Naive B cell (primary cell): ENCODE measurements around the gene GMDS. TPM values are rescaled to one million over a fixed set of nuclear protein-coding genes. Genes with fewer than 3 reads are reported as not detected.

Experiments
- ATAC-seq, 2 donors: fragments of 150-1000 bp; cut with Tn5 transposase; 2 replicates each; pipeline ENCODE4 v1.10.0; 2021; ENCODE audit warnings: low read depth in 2 of 2, mild to moderate bottlenecking in 2 of 2, moderate library complexity in 2 of 2
- DNase-seq: peaks from one replicate; pipeline ENCODE4 v3.0.0; 2022
- H3K27ac Mint-ChIP-seq, 6 donors: one replicate each; pipeline ENCODE4 v1.8.0; 2020 to 2022; ENCODE audit warnings: mild to moderate bottlenecking in 6 of 6, mixed read lengths in 6 of 6, moderate library complexity in 5 of 6, inconsistent platforms in 2 of 6
- H3K27me3 Mint-ChIP-seq, 3 donors: one replicate each; pipeline ENCODE4 v1.8.0; 2021 to 2022; ENCODE audit warnings: mixed read lengths in 3 of 3, mild to moderate bottlenecking in 1 of 3
- H3K36me3 Mint-ChIP-seq, 2 donors: one replicate each; pipeline ENCODE4 v1.8.0; 2020 to 2022; ENCODE audit warnings: mixed read lengths in 2 of 2, inconsistent platforms in 1 of 2, mild to moderate bottlenecking in 1 of 2
- H3K4me1 Mint-ChIP-seq, 3 donors: one replicate each; pipeline ENCODE4 v1.8.0; 2020 to 2022; ENCODE audit warnings: mixed read lengths in 3 of 3, inconsistent platforms in 1 of 3, mild to moderate bottlenecking in 1 of 3, moderate library complexity in 1 of 3
- H3K4me3 Mint-ChIP-seq, 8 donors: one replicate each; pipeline ENCODE4 v1.8.0; 2020 to 2022; ENCODE audit warnings: mild to moderate bottlenecking in 8 of 8, mixed read lengths in 8 of 8, moderate library complexity in 8 of 8, inconsistent platforms in 2 of 8
- H3K9me3 Mint-ChIP-seq, 7 donors: one replicate each; pipeline ENCODE4 v1.8.0; 2020 to 2022; ENCODE audit warnings: mixed read lengths in 7 of 7, mild to moderate bottlenecking in 5 of 7, inconsistent platforms in 2 of 7, moderate library complexity in 1 of 7
- polyA plus RNA-seq, 6 donors: library from polyadenylated mRNA; unstranded; fragments of 300-500 nt; fragmentation: Illumina TruSeq; gene quantifications; one replicate each; pipeline ENCODE4 v1.2.3, GENCODE V29; 2021; ENCODE audit warnings: low read depth in 6 of 6

GMDS gene
- polyA plus RNA-seq, 6 donors from 2014 or later = 12.7 to 23.3 (median 14.7) TPM

DNA sequence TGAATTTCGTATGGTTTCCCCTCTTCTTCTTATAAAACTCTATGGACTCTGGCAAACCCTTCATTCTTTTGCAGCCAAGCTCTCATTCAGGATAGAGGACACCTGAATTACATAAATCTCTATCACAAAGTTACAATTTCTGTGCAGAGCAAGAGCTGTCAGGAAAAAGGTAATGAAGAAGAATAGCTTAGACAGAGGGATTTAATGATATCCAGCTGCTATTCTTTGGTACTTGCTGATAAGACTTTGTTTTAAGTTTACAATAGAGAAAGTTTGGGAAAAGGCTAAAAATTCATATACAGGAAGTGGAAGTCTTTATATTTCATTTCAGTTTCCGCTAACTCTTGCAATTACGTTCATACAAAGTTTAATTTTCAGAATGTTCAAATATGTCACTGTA is 408.7 kb downstream of the GMDS start:
- ATAC-seq (no peak), DNase-seq (no peak)
- Mint-ChIP-seq H3K36me3 (no peaks in the 10 kb centered on the region), H3K27ac (no peak overlapping the region), H3K27me3 (no peaks in the 10 kb centered on the region), H3K4me3 (no peak overlapping the region), H3K4me1 (peaks cover 0 to 3% (median 0%) of the 10 kb centered on the region in 3 donors), H3K9me3 (no peaks in the 10 kb centered on the region)

DNA sequence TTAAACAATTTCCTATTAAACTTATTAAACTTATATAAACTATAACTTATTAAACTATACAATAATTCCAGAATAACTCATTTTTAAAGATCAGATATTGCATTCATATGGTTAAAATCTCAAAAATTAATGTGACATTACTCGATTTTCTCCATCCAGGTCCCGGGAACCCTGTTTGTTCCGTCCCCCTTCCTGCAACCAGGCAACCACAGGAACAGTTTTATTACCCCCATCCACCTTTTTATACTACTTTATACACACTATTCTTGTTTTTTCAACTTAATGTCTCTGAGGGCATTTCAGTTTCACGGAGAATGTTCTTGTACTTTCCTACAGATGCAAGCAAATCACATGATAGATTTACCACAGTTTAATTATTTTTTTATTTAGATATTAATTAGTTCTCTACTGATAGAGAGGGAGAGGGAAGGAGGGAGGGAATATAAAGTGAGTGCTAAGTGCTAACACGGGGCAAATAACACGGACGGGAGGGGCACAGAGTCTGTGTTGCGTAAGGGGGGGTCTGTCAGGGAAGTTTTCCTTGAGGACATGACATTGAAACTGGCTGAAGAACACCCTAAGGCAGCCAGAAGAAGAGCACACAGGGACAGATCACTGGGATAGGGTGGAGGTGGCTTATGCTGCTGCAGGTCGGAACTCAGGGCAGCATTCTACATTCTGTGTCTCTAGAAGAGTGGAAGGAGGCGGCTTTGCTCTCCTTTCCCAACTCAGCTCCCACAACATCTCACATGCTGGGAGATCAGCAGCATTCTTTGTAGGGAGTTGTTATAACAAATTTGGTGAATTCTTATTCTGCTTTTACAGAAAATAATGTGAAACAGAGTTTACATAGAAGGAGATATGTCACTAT is 410.5 kb downstream of the GMDS start:
- no peak for ATAC-seq
- Mint-ChIP-seq H3K4me3 (no peak overlapping the region), H3K27me3 (no peaks in the 10 kb centered on the region), H3K4me1 (peaks cover 0 to 3% (median 0%) of the 10 kb centered on the region in 3 donors), H3K9me3 (peaks cover 0 to 11% (median 0%) of the 10 kb centered on the region in 7 donors), H3K36me3 (peaks cover 6% of the 10 kb centered on the region in 2 donors), H3K27ac (peak overlapping the region in 1 of 6 donors; percentile 47)
- DNase-seq = no peak

DNA sequence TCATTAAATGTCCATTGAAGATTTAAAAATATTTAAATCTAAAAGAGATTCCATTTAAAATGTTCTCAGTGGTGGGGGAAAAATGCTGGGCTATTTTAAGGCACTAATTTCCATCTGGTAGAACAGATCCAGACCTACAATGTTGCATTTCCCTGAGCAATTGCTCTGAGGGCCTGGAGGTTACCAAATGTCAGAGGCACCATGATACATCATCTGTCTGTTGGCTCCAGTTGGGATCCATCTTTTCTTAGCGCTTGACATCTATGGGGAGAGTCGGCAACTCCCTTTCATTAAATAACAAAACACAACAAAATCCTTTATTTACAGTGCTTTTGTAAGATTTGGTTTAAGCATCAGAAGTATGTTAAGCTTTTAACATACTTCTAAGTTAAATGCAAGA is 411.2 kb downstream of the GMDS start:
- Mint-ChIP-seq H3K9me3 (peaks cover 0 to 18% (median 6%) of the 10 kb centered on the region in 7 donors), H3K27me3 (no peaks in the 10 kb centered on the region), H3K27ac (no peak overlapping the region), H3K4me3 (no peak overlapping the region), H3K4me1 (no peaks in the 10 kb centered on the region), H3K36me3 (peaks cover 6 to 7% of the 10 kb centered on the region in 2 donors)
- no peak for ATAC-seq
- DNase-seq = no peak

DNA sequence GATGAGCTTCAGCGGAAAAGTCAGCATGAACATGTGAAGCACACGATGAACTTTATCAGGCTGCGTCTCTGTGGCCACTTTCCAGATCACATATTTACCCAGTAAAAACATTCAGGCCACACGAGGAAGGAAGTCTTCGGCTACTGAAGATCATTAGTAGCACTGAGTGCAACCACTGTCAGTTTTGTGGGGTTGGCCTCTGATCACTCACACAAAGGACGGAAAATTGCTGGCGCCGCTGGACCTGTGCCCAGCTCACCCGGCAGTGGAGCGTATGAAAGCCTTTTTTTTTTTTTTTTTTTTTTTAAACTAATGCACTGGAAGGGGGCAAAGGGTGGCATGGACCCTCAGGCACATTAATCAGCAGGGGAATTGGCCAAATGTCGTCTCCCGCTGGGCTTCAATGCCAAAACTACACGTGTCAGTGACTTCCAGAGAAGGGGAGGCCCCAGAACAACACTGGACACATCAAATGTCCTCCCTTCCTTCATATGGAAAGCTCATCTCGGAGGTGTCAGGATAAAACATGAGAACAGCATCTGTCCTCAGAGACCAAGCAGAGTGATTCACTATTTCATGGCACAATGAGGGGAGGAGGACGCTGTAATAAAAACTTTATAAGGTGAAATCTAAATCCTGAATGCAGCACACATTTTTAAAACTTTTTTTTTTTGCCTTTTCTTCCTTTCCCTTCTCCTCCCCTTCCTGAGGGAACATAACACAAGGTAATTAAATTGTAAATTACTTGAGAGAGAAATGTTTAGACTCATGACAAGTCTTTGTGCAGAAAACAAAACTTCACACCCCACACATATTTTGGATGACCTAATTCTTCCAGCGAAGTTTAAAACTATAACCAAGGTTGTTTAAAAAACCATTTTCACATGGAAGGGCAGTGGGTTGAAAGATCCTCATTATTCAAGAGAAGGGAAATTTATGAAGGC is 412.3 kb downstream of the GMDS start:
- Mint-ChIP-seq H3K9me3 (peaks cover 7 to 29% (median 15%) of the 10 kb centered on the region in 7 donors), H3K4me1 (no peaks in the 10 kb centered on the region), H3K27ac (no peak overlapping the region), H3K36me3 (peaks cover 16 to 18% of the 10 kb centered on the region in 2 donors), H3K27me3 (no peaks in the 10 kb centered on the region), H3K4me3 (no peak overlapping the region)
- ATAC-seq (no peak), DNase-seq (no peak)

GRCh38 chr6:1832358-1832757 is 413.0 kb downstream of the GMDS start:
- H3K4me3 Mint-ChIP-seq = no peak overlapping the region
- H3K9me3 Mint-ChIP-seq = peaks cover 13 to 37% (median 23%) of the 10 kb centered on the region in 7 donors
- peak overlapping the region in 1 of 6 donors; percentile 29 for H3K27ac Mint-ChIP-seq
- no peaks in the 10 kb centered on the region for H3K4me1 Mint-ChIP-seq
- ATAC-seq (no peak), DNase-seq (no peak)
- H3K36me3 Mint-ChIP-seq = peaks cover 20 to 26% of the 10 kb centered on the region in 2 donors
- H3K27me3 Mint-ChIP-seq = no peaks in the 10 kb centered on the region

GRCh38 chr6:1827984-1828793 is 417.2 kb downstream of the GMDS start:
- H3K27ac Mint-ChIP-seq = no peak overlapping the region
- H3K4me3 Mint-ChIP-seq = no peak overlapping the region
- ATAC-seq (no peak), DNase-seq (no peak)
- H3K4me1 Mint-ChIP-seq = peaks cover 7 to 22% (median 8%) of the 10 kb centered on the region in 3 donors
- H3K36me3 Mint-ChIP-seq = peaks cover 20 to 26% of the 10 kb centered on the region in 2 donors
- no peaks in the 10 kb centered on the region for H3K27me3 Mint-ChIP-seq
- H3K9me3 Mint-ChIP-seq = peaks cover 13 to 38% (median 23%) of the 10 kb centered on the region in 7 donors

DNA sequence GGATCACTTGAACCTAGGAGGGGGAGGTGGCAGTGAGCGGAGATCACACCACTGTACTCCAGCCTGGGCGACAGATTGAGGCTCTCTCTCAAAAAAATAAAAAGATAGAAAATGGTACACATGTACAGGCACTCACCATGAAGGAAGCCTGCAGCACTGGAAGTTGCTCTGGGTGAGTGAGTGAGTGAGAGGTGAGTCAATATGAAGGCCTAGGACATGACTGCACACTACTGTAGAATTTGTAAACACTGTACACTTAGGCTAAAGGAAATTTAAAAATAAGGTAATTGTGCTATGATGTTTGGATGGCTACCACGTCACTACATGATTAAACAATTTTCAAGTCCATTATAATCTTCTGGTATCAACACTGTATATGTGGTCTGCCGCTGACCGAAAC is 419.5 kb downstream of the GMDS start:
- Mint-ChIP-seq H3K9me3 (peaks cover 13 to 34% (median 23%) of the 10 kb centered on the region in 7 donors), H3K27ac (no peak overlapping the region), H3K4me1 (peaks cover 7 to 22% (median 8%) of the 10 kb centered on the region in 3 donors), H3K27me3 (no peaks in the 10 kb centered on the region), H3K4me3 (peak overlapping the region in 1 of 8 donors; percentile 4), H3K36me3 (peaks cover 20 to 26% of the 10 kb centered on the region in 2 donors)
- ATAC-seq (no peak), DNase-seq (no peak)

- Mint-ChIP-seq H3K9me3 (peaks cover 13 to 30% (median 23%) of the 10 kb centered on the region in 7 donors), H3K4me3 (no peak overlapping the region), H3K36me3 (peaks cover 18 to 25% of the 10 kb centered on the region in 2 donors), H3K27ac (no peak overlapping the region), H3K27me3 (no peaks in the 10 kb centered on the region), H3K4me1 (peaks cover 7 to 22% (median 8%) of the 10 kb centered on the region in 3 donors)
- DNase-seq (peak; percentile 5), ATAC-seq (peak; percentile 57 to 84)
Observed at GRCh38 chr6:1825277-1825676, 420.1 kb downstream of the GMDS start.

DNA sequence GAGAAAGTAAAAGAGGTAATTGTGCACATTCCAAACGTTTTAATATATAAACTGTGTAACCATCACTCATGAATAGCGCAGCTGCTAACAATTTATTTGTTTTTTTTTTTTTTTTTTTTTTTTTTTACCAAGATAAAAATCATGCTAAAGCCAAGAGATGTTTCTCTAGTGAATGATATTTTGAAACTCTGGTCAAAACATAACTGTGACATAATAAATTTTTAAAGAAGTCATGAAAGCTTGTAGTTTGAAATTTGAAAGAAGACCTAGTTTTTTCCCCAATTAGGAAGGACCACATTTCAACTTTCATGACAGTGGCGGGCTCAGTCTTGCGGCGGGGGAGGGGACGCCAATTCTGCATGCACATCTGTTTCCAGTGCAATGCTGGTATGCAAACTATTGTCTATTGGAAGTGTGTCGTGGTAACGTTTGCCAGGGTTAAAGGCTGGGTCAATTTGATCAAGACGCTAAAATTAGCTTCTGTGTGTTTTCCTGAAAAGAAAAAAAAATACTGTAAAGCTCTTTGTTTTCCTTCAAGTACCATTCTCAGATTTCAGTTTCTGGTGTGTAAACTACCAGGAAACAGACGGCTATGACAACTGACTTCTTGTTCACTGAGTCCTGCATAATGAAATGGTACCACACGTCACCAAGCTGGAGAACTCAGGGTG is 423.8 kb downstream of the GMDS start:
- H3K27me3 Mint-ChIP-seq = no peaks in the 10 kb centered on the region
- H3K9me3 Mint-ChIP-seq = peaks cover 0 to 2% (median 0%) of the 10 kb centered on the region in 7 donors
- no peak overlapping the region for H3K4me3 Mint-ChIP-seq
- H3K27ac Mint-ChIP-seq = no peak overlapping the region
- peaks cover 0 to 4% of the 10 kb centered on the region in 2 donors for H3K36me3 Mint-ChIP-seq
- H3K4me1 Mint-ChIP-seq = peaks cover 7 to 22% (median 8%) of the 10 kb centered on the region in 3 donors
- no peak for DNase-seq
- no peak for ATAC-seq

DNA sequence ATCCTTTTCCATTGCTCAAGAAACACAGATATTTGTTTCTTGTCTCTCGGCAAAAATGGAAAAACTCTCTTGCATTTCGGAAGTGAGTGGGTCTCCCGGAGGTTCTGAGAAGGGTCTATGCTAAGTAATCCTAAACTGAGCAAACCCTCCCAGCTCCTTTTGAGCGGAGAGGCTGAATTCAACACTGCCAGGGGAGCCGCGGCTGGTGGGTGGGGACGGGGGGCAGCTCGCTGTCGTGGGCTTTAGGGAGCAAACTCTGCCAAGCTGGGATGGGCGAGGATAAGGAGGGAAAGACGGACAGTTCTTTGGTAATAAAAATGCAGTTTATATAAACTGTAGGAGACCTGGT is 424.3 kb downstream of the GMDS start:
- H3K9me3 Mint-ChIP-seq = peaks cover 0 to 2% (median 0%) of the 10 kb centered on the region in 7 donors
- peaks cover 7 to 22% (median 8%) of the 10 kb centered on the region in 3 donors for H3K4me1 Mint-ChIP-seq
- H3K27ac Mint-ChIP-seq = no peak overlapping the region
- H3K36me3 Mint-ChIP-seq = peaks cover 0 to 4% of the 10 kb centered on the region in 2 donors
- no peaks in the 10 kb centered on the region for H3K27me3 Mint-ChIP-seq
- no peak for DNase-seq
- ATAC-seq = no peak
- no peak overlapping the region for H3K4me3 Mint-ChIP-seq

- Mint-ChIP-seq H3K4me3 (no peak overlapping the region), H3K27me3 (no peaks in the 10 kb centered on the region), H3K27ac (no peak overlapping the region), H3K4me1 (peaks cover 7 to 18% (median 8%) of the 10 kb centered on the region in 3 donors), H3K9me3 (peaks cover 0 to 2% (median 0%) of the 10 kb centered on the region in 7 donors), H3K36me3 (peaks cover 0 to 4% of the 10 kb centered on the region in 2 donors)
- ATAC-seq = no peak
- no peak for DNase-seq
Observed at GRCh38 chr6:1820714-1821113, 424.7 kb downstream of the GMDS start.

DNA sequence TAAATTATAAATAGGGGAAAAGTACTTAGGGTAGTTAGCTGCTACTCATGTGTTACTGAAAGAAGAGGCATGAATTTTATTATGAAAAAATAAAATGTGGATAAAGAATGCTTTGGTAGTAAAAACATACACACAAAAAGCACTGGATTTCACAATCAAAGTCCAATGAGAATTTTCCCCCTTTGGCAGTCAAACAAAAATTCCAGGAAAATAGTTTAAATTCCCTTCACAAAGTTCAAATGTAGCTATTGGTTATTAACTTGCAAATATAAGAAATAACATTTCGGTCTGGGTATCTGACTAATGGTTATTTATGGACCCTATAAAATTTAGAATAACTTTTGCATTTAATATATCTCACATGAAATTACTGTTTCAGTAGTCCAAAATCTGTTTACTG is 425.2 kb downstream of the GMDS start:
- Mint-ChIP-seq H3K4me1 (peaks cover 3 to 12% (median 8%) of the 10 kb centered on the region in 3 donors), H3K36me3 (peaks cover 0 to 4% of the 10 kb centered on the region in 2 donors), H3K9me3 (peaks cover 0 to 2% (median 0%) of the 10 kb centered on the region in 7 donors), H3K27me3 (no peaks in the 10 kb centered on the region), H3K27ac (no peak overlapping the region), H3K4me3 (no peak overlapping the region)
- DNase-seq = no peak
- ATAC-seq = no peak
